Measurements from ENCODE around the gene CEACAM16.
"Not testable (repeated sequence)": the region's sequence is repeated elsewhere in the genome, so short reads cannot be mapped to it uniquely, and the experiment has no call there.

GRCh38 chr19:44721369-44721768, 22.4 kb downstream of the CEACAM16 start:
- not testable (repeated sequence) for TF ChIP-seq FOXK1 (CRISPR knock-in tag; IDR thresholded peaks at IDR 0.05; ENCODE audit: borderline replicate concordance); SAP30 (IDR thresholded peaks at IDR 0.05; ENCODE audit: borderline replicate concordance, insufficient read depth, low read depth, low read length, poor library complexity, severe bottlenecking); ELF4 (CRISPR knock-in tag; IDR thresholded peaks at IDR 0.05); KDM4B (IDR thresholded peaks at IDR 0.05; ENCODE audit: borderline replicate concordance in 2 of 2, low read depth in 1 of 2); CTCF (IDR thresholded peaks at IDR 0.05 in 2 of 3, conservative IDR thresholded peaks at IDR 0.05 in 1 of 3; ENCODE audit: insufficient read depth in 2 of 3, low read depth in 1 of 3, low read length in 3 of 3); SMAD3 (CRISPR knock-in tag; conservative IDR thresholded peaks at IDR 0.05); ZNF311 (CRISPR knock-in tag; IDR thresholded peaks at IDR 0.05); TOE1 (IDR thresholded peaks at IDR 0.05; ENCODE audit: borderline replicate concordance); TOE1 (CRISPR knock-in tag; IDR thresholded peaks at IDR 0.05; ENCODE audit: borderline replicate concordance, low read depth); MYC (IDR thresholded peaks at IDR 0.05; ENCODE audit: low read depth, low read length); MYC (CRISPR knock-in tag; IDR thresholded peaks at IDR 0.05; ENCODE audit: borderline replicate concordance, low read depth); ELF1 (tag; IDR thresholded peaks at IDR 0.05); SREBF2 (CRISPR knock-in tag; IDR thresholded peaks at IDR 0.05); MAX (CRISPR knock-in tag; IDR thresholded peaks at IDR 0.05); MAFK (IDR thresholded peaks at IDR 0.05; ENCODE audit: low read length)
